ENCODE results near the gene IMP4.

- no peak for TF ChIP-seq CTCF (IDR thresholded peaks at IDR 0.05; ENCODE audit: poor library complexity)
- TF ChIP-seq EZH2 (IDR thresholded peaks at IDR 0.05; ENCODE audit: borderline replicate concordance) = no peak
- no peak for TF ChIP-seq EZH2phosphoT487 (IDR thresholded peaks at IDR 0.05; ENCODE audit: low read depth, severe bottlenecking, unreplicated experiment)
Observed at GRCh38 chr2:130369965-130370341, 27.3 kb downstream of the IMP4 start.

All from hepatocyte (in vitro differentiated cells).